HepG2 (cell line): Measurements from ENCODE around the gene SRC. TPM values are rescaled to one million over a fixed set of nuclear protein-coding genes. Genes with fewer than 3 reads are reported as not detected.

Experiments used
- CBX1 ChIP-seq: IDR thresholded peaks from one replicate; pipeline ENCODE4 v1.6.1; 2016; ENCODE audit warnings: antibody characterized with exemption, low read depth
- CTCF ChIP-seq: sonication (generic); formaldehyde crosslinking; IDR thresholded peaks from 2 replicates; pipeline ENCODE4 v1.5.0; 2020; ENCODE audit warnings: mild to moderate bottlenecking, missing genetic modification reagents, moderate library complexity
- EEA1 ChIP-seq: sonication (generic); formaldehyde crosslinking; IDR thresholded peaks from 2 replicates; pipeline ENCODE4 v1.5.1; 2020; ENCODE audit warnings: mild to moderate bottlenecking, missing genetic modification reagents, borderline replicate concordance
- HMGXB4 ChIP-seq, 2 experiments: sonication (generic) in 1 of 2; formaldehyde crosslinking in 1 of 2; IDR thresholded peaks; 2 replicates each; pipeline versions ENCODE4 v1.4.0 to v1.6.1; 2018 to 2020; ENCODE audit warnings: missing genetic modification reagents in 2 of 2, borderline replicate concordance in 1 of 2, low read depth in 1 of 2, mild to moderate bottlenecking in 1 of 2, missing biosample characterization in 1 of 2
- JUN ChIP-seq: sonication (generic); formaldehyde crosslinking; IDR thresholded peaks from 2 replicates; pipeline ENCODE4 v1.4.0; 2020; ENCODE audit warnings: mild to moderate bottlenecking, missing genetic modification reagents
- MAX ChIP-seq: IDR thresholded peaks from 2 replicates; pipeline ENCODE4 v1.6.1; 2012; ENCODE audit warnings: inconsistent platforms
- MTERF4 ChIP-seq: sonication (generic); formaldehyde crosslinking; IDR thresholded peaks from 2 replicates; pipeline ENCODE4 v1.8.0; 2023; ENCODE audit warnings: mild to moderate bottlenecking, missing genetic modification reagents
- NONO ChIP-seq, 2 experiments: fragments of 450-650 bp in 1 of 2; sonication (generic) in 1 of 2; formaldehyde crosslinking in 1 of 2; IDR thresholded peaks in 1 of 2; conservative IDR thresholded peaks in 1 of 2; 2 replicates each; pipeline versions ENCODE4 v1.6.1 to v1.8.0; 2017 to 2022; ENCODE audit warnings: mild to moderate bottlenecking in 1 of 2, missing genetic modification reagents in 1 of 2, moderate library complexity in 1 of 2
- RBM22 ChIP-seq: fragments of 200-400 bp; formaldehyde crosslinking; optimal IDR thresholded peaks from 2 replicates; pipeline ENCODE3; 2017; ENCODE audit warnings: mild to moderate bottlenecking, low read length, moderate library complexity
- RCOR2 ChIP-seq: IDR thresholded peaks from 2 replicates; pipeline ENCODE4 v1.6.1; 2016; ENCODE audit warnings: missing biosample characterization, missing genetic modification reagents
- SMC3 ChIP-seq: IDR thresholded peaks from 2 replicates; pipeline ENCODE4 v1.6.1; 2011; ENCODE audit warnings: low read length, improper control_type of control experiment
- TBL1XR1 ChIP-seq: fragments of 150-350 bp; IDR thresholded peaks from 2 replicates; pipeline ENCODE4 v1.6.1; 2014; ENCODE audit warnings: borderline replicate concordance, low read length; ENCODE audit not compliant: partially characterized antibody
- ZFX ChIP-seq: sonication (generic); formaldehyde crosslinking; IDR thresholded peaks from 2 replicates; pipeline ENCODE4 v1.4.0; 2020; ENCODE audit warnings: mild to moderate bottlenecking, low read depth, missing genetic modification reagents, moderate library complexity
- ZMYM2 ChIP-seq: sonication (generic); formaldehyde crosslinking; IDR thresholded peaks from 2 replicates; pipeline ENCODE4 v1.8.0; 2022; ENCODE audit warnings: mild to moderate bottlenecking, missing genetic modification reagents
- ZNF282 ChIP-seq: fragments of 450-650 bp; IDR thresholded peaks from 2 replicates; pipeline ENCODE4 v1.6.1; 2018; ENCODE audit not compliant: partially characterized antibody
- ZNF326 ChIP-seq: sonication (generic); formaldehyde crosslinking; IDR thresholded peaks from 2 replicates; pipeline ENCODE4 v1.4.0; 2020; ENCODE audit warnings: missing genetic modification reagents, borderline replicate concordance
- ZNF629 ChIP-seq: sonication (generic); formaldehyde crosslinking; conservative IDR thresholded peaks from 2 replicates; pipeline ENCODE4 v1.5.0; 2020; ENCODE audit warnings: missing genetic modification reagents
- ZNF674 ChIP-seq: sonication (generic); formaldehyde crosslinking; IDR thresholded peaks from 2 replicates; pipeline ENCODE4 v1.5.0; 2020; ENCODE audit warnings: low read depth, mild to moderate bottlenecking, missing genetic modification reagents
- ZNF713 ChIP-seq: sonication (generic); formaldehyde crosslinking; IDR thresholded peaks from 2 replicates; pipeline ENCODE4 v1.4.0; 2020; ENCODE audit warnings: mild to moderate bottlenecking, missing genetic modification reagents
- ZNF75D ChIP-seq: sonication (generic); formaldehyde crosslinking; IDR thresholded peaks from 2 replicates; pipeline ENCODE4 v1.8.1; 2023; ENCODE audit warnings: missing genetic modification reagents, mild to moderate bottlenecking, borderline replicate concordance
- ZNF781 ChIP-seq: sonication (generic); formaldehyde crosslinking; IDR thresholded peaks from 2 replicates; pipeline ENCODE4 v1.5.1; 2020; ENCODE audit warnings: borderline replicate concordance, mild to moderate bottlenecking, missing genetic modification reagents; ENCODE audit errors: not compliant biosample characterization
- ZNF790 ChIP-seq: sonication (generic); formaldehyde crosslinking; IDR thresholded peaks from 2 replicates; pipeline ENCODE4 v1.8.0; 2022; ENCODE audit warnings: missing genetic modification reagents, mild to moderate bottlenecking, borderline replicate concordance
- ZNF839 ChIP-seq: sonication (generic); formaldehyde crosslinking; IDR thresholded peaks from 2 replicates; pipeline ENCODE4 v1.4.0; 2020; ENCODE audit warnings: missing genetic modification reagents, mild to moderate bottlenecking, borderline replicate concordance
- ZNF841 ChIP-seq: sonication (generic); formaldehyde crosslinking; IDR thresholded peaks from 2 replicates; pipeline ENCODE4 v1.8.1; 2023; ENCODE audit warnings: missing genetic modification reagents, borderline replicate concordance
- ZNF891 ChIP-seq: sonication (generic); formaldehyde crosslinking; IDR thresholded peaks from 2 replicates; pipeline ENCODE4 v1.5.0; 2020; ENCODE audit warnings: mild to moderate bottlenecking, missing genetic modification reagents
- polyA plus RNA-seq, 8 experiments: library from polyadenylated mRNA; depleted of rRNA in 3 of 8; stranded (reverse) in 7 of 8; unstranded in 1 of 8; fragments of >200 nt; fragmentation: Illumina TruSeq in 4 of 8; extraction: Trizol in 4 of 8; gene quantifications; 2 replicates each; pipeline versions ENCODE4 v1.2.1 to v1.2.3, GENCODE V29; 2011 to 2016; ENCODE audit warnings: low read depth in 4 of 8, missing spikeins in 1 of 8, mixed read lengths in 1 of 8; ENCODE audit not compliant: insufficient read depth in 1 of 8
- total RNA-seq, 5 experiments: library from RNA; depleted of rRNA; stranded (reverse); fragments of >200 nt; fragmentation: Illumina TruSeq; extraction: Trizol; gene quantifications; 2 replicates each; pipeline ENCODE4 v1.2.3, GENCODE V29; 2016; ENCODE audit warnings: low read depth in 1 of 5

Gene SRC
- total and polyA plus RNA-seq, 2 of the 13 experiments (the other 11 are each of a cell fraction or from before 2014, with no cell fraction given), result 54.7 to 192 TPM

- TF ChIP-seq ZNF841 (CRISPR knock-in tag) (no peak), JUN (no peak), ZNF790 (CRISPR knock-in tag) (no peak), HMGXB4 (CRISPR knock-in tag; IDR thresholded peaks at IDR 0.05; ENCODE audit: borderline replicate concordance in 1 of 2, low read depth in 1 of 2) (0 out of 4 replicates have a peak, but pooled peaks of 1 of the 2 experiments have one; percentile 57), MTERF4 (CRISPR knock-in tag) (no peak), ZNF282 (no peak), ZNF781 (CRISPR knock-in tag) (peak; percentile 41), RBM22 (peak; percentile 100), ZNF75D (CRISPR knock-in tag) (no peak), ZNF674 (CRISPR knock-in tag) (no peak), CBX1 (peak; percentile 81), ZMYM2 (peak; percentile 83; the same call in 1 of the 2 replicates), MAX (0 out of 2 replicates have a peak, but pooled peaks have one; percentile 10), SMC3 (peak; percentile 42; the same call in 1 of the 2 replicates), EEA1 (CRISPR knock-in tag) (no peak), ZNF839 (CRISPR knock-in tag) (0 out of 2 replicates have a peak, but pooled peaks have one; percentile 58), CTCF (CRISPR knock-in tag) (peak; percentile 68), ZNF891 (CRISPR knock-in tag) (0 out of 2 replicates have a peak, but pooled peaks have one; percentile 22), NONO (IDR thresholded peaks at IDR 0.05) (no peak), NONO (CRISPR knock-in tag; conservative IDR thresholded peaks at IDR 0.05) (0 out of 2 replicates have a peak, but pooled peaks have one; percentile 4), RCOR2 (peak; percentile 91; the same call in 1 of the 2 replicates), ZNF713 (no peak), ZFX (CRISPR knock-in tag) (peak; percentile 35; the same call in 1 of the 2 replicates), ZNF326 (CRISPR knock-in tag) (peak; percentile 69; the same call in 1 of the 2 replicates), ZNF629 (CRISPR knock-in tag) (peak; percentile 99), TBL1XR1 (peak; percentile 35)
Measured at GRCh38 chr20:37392441-37393195, 46.7 kb downstream of the SRC start (continued).
